AG20443 (cell line): ENCODE results near the gene DNAH9.

Experiments used
- DNase-seq: peaks from one replicate; pipeline ENCODE4 v3.0.0; 2012; ENCODE audit warnings: low spot score, mixed read lengths

The DNAH9 gene

GRCh38 chr17:11598274-11599221 is at the start of gene DNAH9:
Gene DNAH9, plus strand, starts transcription at chr17:11598470. Its CDS starts 29 bp downstream, at chr17:11598499.
- peak; percentile 55 for DNase-seq

DNA sequence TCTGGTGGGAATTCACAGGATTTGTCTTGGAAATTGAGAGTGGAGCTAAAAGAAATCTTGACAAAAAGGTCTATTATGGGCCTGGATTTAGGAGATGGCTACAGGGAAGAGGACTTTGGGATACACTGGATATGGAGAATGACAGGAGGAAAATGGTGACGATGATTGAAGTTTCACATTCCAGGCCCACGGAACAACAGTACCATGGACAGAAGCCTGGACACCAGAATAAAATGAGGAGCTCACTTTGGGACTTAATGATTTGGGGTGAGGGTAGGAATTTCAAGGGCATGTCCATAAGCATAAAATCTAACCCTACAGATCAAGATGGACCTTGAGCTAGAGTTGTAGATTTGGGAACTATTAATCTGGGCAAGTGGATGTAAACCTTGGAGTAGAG is 47.8 kb upstream of the DNAH9 start:
- no peak for DNase-seq

- no peak for DNase-seq
Measured at GRCh38 chr17:11551442-11551841, 46.8 kb upstream of the DNAH9 start.

DNA sequence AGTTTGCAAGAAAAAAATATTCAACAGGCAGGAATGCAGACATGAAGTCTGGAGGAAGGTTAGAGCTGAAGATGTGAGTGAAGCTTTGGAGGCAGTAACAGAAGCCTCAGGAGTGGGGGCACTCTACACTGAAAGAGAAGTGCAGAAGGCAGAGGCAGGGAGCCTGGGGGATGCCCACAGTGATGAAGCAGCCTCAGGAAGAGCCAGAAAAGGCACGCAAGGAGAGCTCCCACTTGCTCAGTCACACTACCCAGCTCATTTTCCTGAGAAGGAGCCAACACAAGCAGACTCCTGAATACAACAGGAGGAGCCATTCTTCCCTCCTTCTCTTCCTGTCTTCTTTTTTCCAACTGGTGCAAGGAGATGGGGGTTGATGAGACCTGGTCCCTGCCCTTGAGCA is 45.1 kb upstream of the DNAH9 start:
- DNase-seq: no peak

GRCh38 chr17:11554042-11554441 is 44.2 kb upstream of the DNAH9 start:
- DNase-seq: no peak

- DNase-seq: no peak
Measured at GRCh38 chr17:11554542-11554941, 43.7 kb upstream of the DNAH9 start.

DNA sequence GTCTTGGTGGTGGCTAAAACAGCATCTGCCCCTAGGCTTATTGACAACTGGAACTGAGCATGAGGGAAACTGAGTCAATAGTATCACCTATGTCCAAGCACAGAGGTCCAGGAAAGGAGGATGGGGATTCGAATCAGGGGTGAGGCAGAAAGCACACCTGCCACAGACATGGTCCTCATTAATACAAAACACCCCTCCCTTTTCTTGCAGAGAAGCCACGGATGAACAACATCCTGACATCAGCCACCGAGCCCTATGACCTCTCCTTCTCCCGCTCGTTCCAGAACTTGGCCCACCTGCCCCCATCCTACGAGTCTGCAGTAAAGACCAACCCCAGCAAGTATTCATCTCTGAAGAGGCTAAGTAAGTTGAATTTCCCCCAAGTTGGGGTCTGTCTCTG is 42.7 kb upstream of the DNAH9 start:
- no peak for DNase-seq

- DNase-seq: no peak
Measured at GRCh38 chr17:11557727-11558452, 40.4 kb upstream of the DNAH9 start.

- DNase-seq: no peak
Measured at GRCh38 chr17:11558681-11559234, 39.5 kb upstream of the DNAH9 start.

DNA sequence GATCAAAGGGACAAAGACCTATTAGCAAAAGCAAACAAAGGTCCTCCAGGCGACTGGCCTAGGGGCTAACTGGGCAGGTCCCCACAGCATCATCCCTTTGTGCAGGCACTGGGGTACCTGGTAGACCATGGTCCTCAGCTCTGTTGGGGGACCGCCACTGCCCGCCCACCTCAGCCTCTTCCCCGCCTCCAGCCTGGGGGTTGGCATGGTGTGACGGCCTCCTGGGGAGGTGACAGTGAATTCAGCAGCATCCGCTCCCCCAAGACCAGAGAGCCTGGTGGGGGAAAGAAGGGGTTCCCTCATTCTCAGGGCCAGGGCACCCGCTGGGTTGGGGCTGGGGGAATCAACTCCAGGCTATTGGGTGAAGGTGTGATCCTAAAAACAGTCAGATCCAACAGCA is 38.7 kb upstream of the DNAH9 start:
- DNase-seq: no peak

DNA sequence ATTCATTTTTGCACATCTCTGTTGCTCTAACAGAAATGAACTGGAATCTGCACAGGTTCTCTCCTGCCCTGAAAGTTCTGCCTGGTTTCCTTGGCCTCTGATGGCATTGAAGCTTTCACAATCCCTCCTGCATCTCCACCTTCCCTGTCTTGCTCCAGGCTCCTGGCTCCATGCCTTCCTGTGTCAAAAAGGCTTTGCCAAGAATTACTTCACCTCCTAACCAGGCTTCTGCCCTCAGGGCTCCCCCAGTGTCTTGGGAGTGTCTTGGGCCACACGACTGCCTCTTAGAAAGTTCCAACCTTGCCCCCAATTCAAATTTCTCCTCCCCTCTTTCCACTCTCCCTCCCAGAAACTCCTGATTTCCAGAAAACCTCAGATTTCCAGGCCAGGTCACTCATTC is 37.0 kb upstream of the DNAH9 start:
- DNase-seq: no peak

GRCh38 chr17:11561702-11562101 is 36.6 kb upstream of the DNAH9 start:
- no peak for DNase-seq

DNA sequence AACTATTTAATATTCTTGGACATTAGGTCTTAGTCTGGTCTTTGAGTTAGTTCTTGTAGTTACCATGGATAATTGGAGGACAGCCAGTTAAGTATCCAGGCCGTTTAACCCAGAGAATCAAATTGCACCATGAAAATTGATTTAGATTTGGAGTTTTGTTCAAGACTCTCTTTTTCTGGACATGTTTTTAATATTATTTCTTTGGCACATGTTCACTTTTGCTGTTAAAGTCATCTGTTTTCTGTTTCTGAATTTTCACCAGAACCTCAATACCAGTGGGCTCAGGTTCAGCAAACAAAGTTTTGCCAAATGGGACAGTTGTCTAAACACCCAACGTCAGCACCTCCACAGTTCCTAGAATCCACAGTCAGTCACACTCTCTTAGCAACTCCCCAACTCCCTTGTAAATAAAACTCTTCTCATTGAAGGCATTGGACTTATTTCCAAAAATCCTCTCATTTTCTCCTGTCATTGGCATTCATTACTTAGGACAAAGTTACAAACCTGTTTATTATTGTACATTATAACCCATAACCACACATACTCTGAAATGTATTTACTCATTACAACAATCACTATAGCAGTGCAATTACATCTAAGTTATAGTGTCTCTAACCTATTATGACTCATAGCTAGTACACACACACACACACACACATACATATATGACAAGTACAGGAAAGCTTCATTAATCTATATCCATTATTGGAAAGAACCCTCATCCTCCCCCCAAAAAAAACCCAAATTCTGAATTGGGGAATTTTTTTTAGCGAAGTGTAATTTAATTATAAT is 33.5 kb upstream of the DNAH9 start:
- no peak for DNase-seq

GRCh38 chr17:11565591-11565990 is 32.7 kb upstream of the DNAH9 start:
- DNase-seq: no peak

- no peak for DNase-seq
Measured at GRCh38 chr17:11578998-11579397, 19.3 kb upstream of the DNAH9 start.

- no peak for DNase-seq
Measured at GRCh38 chr17:11580677-11581076, 17.6 kb upstream of the DNAH9 start.

GRCh38 chr17:11582217-11582616 is 16.1 kb upstream of the DNAH9 start:
- DNase-seq: no peak

- no peak for DNase-seq
Measured at GRCh38 chr17:11583306-11583992, 14.8 kb upstream of the DNAH9 start.

GRCh38 chr17:11589716-11590115 is 8.6 kb upstream of the DNAH9 start:
- DNase-seq: no peak

- no peak for DNase-seq
Measured at GRCh38 chr17:11601661-11602060, 3.4 kb downstream of the DNAH9 start.

GRCh38 chr17:11608396-11608795 is 10.1 kb downstream of the DNAH9 start:
- DNase-seq: no peak
